HCT116 (cell line): ENCODE measurements around the gene NCF2. TPM values are rescaled to one million over a fixed set of nuclear protein-coding genes. Genes with fewer than 3 reads are reported as not detected.

ENCODE experiments used
- ATAC-seq: fragments of 200-7000 bp; cut with Tn5 transposase; 2 replicates; pipeline ENCODE4 v1.9.1; 2020; ENCODE audit warnings: mild to moderate bottlenecking, moderate library complexity
- BruUV-seq: library from RNA; stranded (reverse); fragments of 400-500 nt; replicated peaks from 2 replicates; lab custom pipeline; 2021; lab: Mats Ljungman, UMichigan
- CTCF ChIA-PET: fragments of 300-600 bp; sonication (Branson Sonifier 250); formaldehyde crosslinking; loops from one replicate; lab custom pipeline; 2021; ENCODE audit warnings: antibody characterized with exemption; lab: Charles Lee
- POLR2A ChIA-PET: fragments of 300-600, 350-600 bp; sonication (Branson Sonifier 250); formaldehyde crosslinking; loops from one replicate; lab custom pipeline; 2021; ENCODE audit warnings: antibody characterized with exemption; lab: Charles Lee
- RAD21 ChIA-PET, 2 experiments: fragments of 300-600 bp; sonication (Branson Sonifier 250); formaldehyde crosslinking; loops; one replicate each; lab custom pipeline; 2023; ENCODE audit warnings: low total read pairs in 2 of 2; ENCODE audit not compliant: uncharacterized antibody in 2 of 2, unreplicated experiment in 2 of 2, low non-redundant PET in 1 of 2; lab: Charles Lee
- DNase-seq: peaks from one replicate; pipeline ENCODE4 v3.0.0-alpha.2; 2010; ENCODE audit warnings: low read depth, low spot score
- H2AFZ ChIP-seq: fragments of 200-600 bp; shearing (Covaris generic), sonication (generic); 2 replicates; pipeline ENCODE4 v1.6.1; 2017; ENCODE audit warnings: low read depth, mixed run types, mixed read lengths, antibody characterized with exemption, low read length; ENCODE audit not compliant: poor library complexity, severe bottlenecking
- H3K27ac ChIP-seq: 2 replicates; pipeline ENCODE4 v1.5.1; 2012; ENCODE audit warnings: low read depth, low read length
- H3K27me3 ChIP-seq: fragments of 200-600 bp; sonication (generic); 2 replicates; pipeline ENCODE4 v1.6.1; 2016; ENCODE audit warnings: mixed run types, low read length, mixed read lengths; ENCODE audit not compliant: insufficient read depth
- H3K36me3 ChIP-seq, 2 experiments: fragments of 200-500 bp in 1 of 2; fragments of 200-600 bp in 1 of 2; sonication (Bioruptor generic) in 1 of 2; sonication (generic) in 1 of 2; 2 replicates each; pipeline versions ENCODE4 v1.5.1 to v1.6.1; 2014 to 2016; ENCODE audit warnings: low read length in 2 of 2, inconsistent platforms in 1 of 2, mixed read lengths in 1 of 2, mixed run types in 1 of 2; ENCODE audit not compliant: insufficient read depth in 2 of 2, control insufficient read depth in 1 of 2
- H3K4me1 ChIP-seq, 2 experiments: fragments of 200-600 bp in 1 of 2; sonication (generic) in 1 of 2; 2 replicates each; pipeline versions ENCODE4 v1.5.1 to v1.6.1; 2012 to 2017; ENCODE audit warnings: low read length in 2 of 2, inconsistent platforms in 1 of 2, mild to moderate bottlenecking in 1 of 2, mixed read lengths in 1 of 2, mixed run types in 1 of 2, moderate library complexity in 1 of 2; ENCODE audit not compliant: insufficient read depth in 2 of 2, control insufficient read depth in 1 of 2
- H3K4me2 ChIP-seq: fragments of 200-600 bp; sonication (generic); 2 replicates; pipeline ENCODE4 v1.6.1; 2017; ENCODE audit warnings: mixed run types, low read length, mixed read lengths
- H3K4me3 ChIP-seq, 2 experiments: fragments of 200-600 bp in 1 of 2; sonication (generic) in 1 of 2; replicated peaks in 1 of 2; 2 replicates each; pipeline ENCODE4 v1.5.1; 2011 to 2016; ENCODE audit warnings: low read length in 2 of 2, control low read depth in 1 of 2, low read depth in 1 of 2, mild to moderate bottlenecking in 1 of 2, mixed read lengths in 1 of 2, mixed run types in 1 of 2
- H3K79me2 ChIP-seq: fragments of 200-600 bp; sonication (generic); 2 replicates; pipeline ENCODE4 v1.6.1; 2017; ENCODE audit warnings: mild to moderate bottlenecking, mixed run types, low read length, moderate library complexity, mixed read lengths; ENCODE audit not compliant: insufficient read depth
- H3K9ac ChIP-seq: fragments of 200-600 bp; sonication (generic); 2 replicates; pipeline ENCODE4 v1.6.1; 2016; ENCODE audit warnings: low read length, mixed read lengths
- H3K9me2 ChIP-seq: fragments of 200-600 bp; sonication (generic), shearing (Covaris generic); 2 replicates; pipeline ENCODE4 v1.6.1; 2017; ENCODE audit warnings: mixed run types, mild to moderate bottlenecking, moderate library complexity; ENCODE audit not compliant: insufficient read depth
- H3K9me3 ChIP-seq, 2 experiments: fragments of 200-500 bp in 1 of 2; fragments of 200-600 bp in 1 of 2; sonication (Bioruptor generic) in 1 of 2; sonication (generic) in 1 of 2; 2 replicates each; pipeline ENCODE4 v1.6.1; 2014 to 2017; ENCODE audit warnings: low read length in 2 of 2, mixed read lengths in 2 of 2, inconsistent platforms in 1 of 2, low read depth in 1 of 2, mild to moderate bottlenecking in 1 of 2, mixed run types in 1 of 2, moderate library complexity in 1 of 2; ENCODE audit not compliant: control insufficient read depth in 1 of 2, insufficient read depth in 1 of 2
- H4K20me1 ChIP-seq: fragments of 200-600 bp; sonication (generic), shearing (Covaris generic); 2 replicates; pipeline ENCODE4 v1.6.1; 2017; ENCODE audit warnings: mixed run types, mild to moderate bottlenecking, moderate library complexity; ENCODE audit not compliant: insufficient read depth
- CEBPB ChIP-seq: IDR thresholded peaks from 2 replicates; pipeline ENCODE4 v1.6.1; 2012; ENCODE audit warnings: low read depth
- EGR1 ChIP-seq: IDR thresholded peaks from 2 replicates; pipeline ENCODE4 v1.6.1; 2012; ENCODE audit warnings: low read depth
- JUND ChIP-seq: IDR thresholded peaks from 2 replicates; pipeline ENCODE4 v1.6.1; 2012
- intact Hi-C: fragments of 100-400 bp; cut with micrococcal nuclease; formaldehyde crosslinking; loops from 2 replicates; pipeline ENCODE4 v1.10.0; 2022
- total RNA-seq: library from RNA; stranded (reverse); gene quantifications from one replicate; pipeline ENCODE4 v1.2.1, GENCODE V29; 2021; ENCODE audit not compliant: unreplicated experiment
- TF ChIP-seq, protein P1 (sequence below), 3 experiments: fragments of 200-600 bp in 1 of 3; sonication (generic) in 1 of 3; IDR thresholded peaks in 2 of 3; conservative IDR thresholded peaks in 1 of 3; 2 replicates each; pipeline ENCODE4 v1.5.1; 2012 to 2017; ENCODE audit warnings: low read depth in 2 of 3, low read length in 2 of 3, antibody characterized with exemption in 1 of 3, borderline replicate concordance in 1 of 3, control low read depth in 1 of 3, mild to moderate bottlenecking in 1 of 3, mixed read lengths in 1 of 3, mixed run types in 1 of 3, moderate library complexity in 1 of 3; ENCODE audit not compliant: insufficient read depth in 1 of 3
- TF ChIP-seq, protein P2 (sequence below): IDR thresholded peaks from 2 replicates; pipeline ENCODE4 v1.6.1; 2011; ENCODE audit warnings: mild to moderate bottlenecking, low read length, moderate library complexity; ENCODE audit not compliant: insufficient replicate concordance; ENCODE audit errors: extremely low read depth

NCF2 gene
- total RNA-seq, 1 experiment from 2014 or later: 0.25 TPM

DNA sequence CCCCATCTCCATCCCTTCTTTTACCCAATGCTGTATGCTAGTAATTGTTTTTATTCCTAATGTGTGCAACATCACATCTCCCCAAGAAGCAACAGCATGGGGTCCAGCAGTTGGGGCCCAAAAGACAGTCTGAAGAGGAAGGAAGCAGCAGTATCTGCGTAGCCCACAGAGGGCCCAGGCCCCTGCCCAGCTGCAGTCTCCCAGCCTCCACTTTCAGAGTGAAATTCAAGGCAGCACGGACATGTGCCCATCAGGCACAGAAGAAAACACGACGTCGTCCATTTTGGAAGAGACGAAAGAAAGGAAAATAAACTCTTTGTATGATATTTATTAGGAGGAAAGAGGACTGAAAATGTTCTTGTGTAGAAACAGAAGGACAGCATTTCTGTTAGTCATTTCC is 37.4 kb downstream of the NCF2 start (continued):
- TF ChIP-seq, protein P1, sequence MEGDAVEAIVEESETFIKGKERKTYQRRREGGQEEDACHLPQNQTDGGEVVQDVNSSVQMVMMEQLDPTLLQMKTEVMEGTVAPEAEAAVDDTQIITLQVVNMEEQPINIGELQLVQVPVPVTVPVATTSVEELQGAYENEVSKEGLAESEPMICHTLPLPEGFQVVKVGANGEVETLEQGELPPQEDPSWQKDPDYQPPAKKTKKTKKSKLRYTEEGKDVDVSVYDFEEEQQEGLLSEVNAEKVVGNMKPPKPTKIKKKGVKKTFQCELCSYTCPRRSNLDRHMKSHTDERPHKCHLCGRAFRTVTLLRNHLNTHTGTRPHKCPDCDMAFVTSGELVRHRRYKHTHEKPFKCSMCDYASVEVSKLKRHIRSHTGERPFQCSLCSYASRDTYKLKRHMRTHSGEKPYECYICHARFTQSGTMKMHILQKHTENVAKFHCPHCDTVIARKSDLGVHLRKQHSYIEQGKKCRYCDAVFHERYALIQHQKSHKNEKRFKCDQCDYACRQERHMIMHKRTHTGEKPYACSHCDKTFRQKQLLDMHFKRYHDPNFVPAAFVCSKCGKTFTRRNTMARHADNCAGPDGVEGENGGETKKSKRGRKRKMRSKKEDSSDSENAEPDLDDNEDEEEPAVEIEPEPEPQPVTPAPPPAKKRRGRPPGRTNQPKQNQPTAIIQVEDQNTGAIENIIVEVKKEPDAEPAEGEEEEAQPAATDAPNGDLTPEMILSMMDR (IDR thresholded peaks at IDR 0.05 in 2 of 3, conservative IDR thresholded peaks at IDR 0.05 in 1 of 3; ENCODE audit: borderline replicate concordance in 1 of 3, insufficient read depth in 1 of 3, low read depth in 2 of 3, low read length in 2 of 3): no peak
- TF ChIP-seq CEBPB: no peak
- no peak for TF ChIP-seq EGR1
- TF ChIP-seq, protein P2, sequence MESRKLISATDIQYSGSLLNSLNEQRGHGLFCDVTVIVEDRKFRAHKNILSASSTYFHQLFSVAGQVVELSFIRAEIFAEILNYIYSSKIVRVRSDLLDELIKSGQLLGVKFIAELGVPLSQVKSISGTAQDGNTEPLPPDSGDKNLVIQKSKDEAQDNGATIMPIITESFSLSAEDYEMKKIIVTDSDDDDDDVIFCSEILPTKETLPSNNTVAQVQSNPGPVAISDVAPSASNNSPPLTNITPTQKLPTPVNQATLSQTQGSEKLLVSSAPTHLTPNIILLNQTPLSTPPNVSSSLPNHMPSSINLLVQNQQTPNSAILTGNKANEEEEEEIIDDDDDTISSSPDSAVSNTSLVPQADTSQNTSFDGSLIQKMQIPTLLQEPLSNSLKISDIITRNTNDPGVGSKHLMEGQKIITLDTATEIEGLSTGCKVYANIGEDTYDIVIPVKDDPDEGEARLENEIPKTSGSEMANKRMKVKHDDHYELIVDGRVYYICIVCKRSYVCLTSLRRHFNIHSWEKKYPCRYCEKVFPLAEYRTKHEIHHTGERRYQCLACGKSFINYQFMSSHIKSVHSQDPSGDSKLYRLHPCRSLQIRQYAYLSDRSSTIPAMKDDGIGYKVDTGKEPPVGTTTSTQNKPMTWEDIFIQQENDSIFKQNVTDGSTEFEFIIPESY: no peak

DNA sequence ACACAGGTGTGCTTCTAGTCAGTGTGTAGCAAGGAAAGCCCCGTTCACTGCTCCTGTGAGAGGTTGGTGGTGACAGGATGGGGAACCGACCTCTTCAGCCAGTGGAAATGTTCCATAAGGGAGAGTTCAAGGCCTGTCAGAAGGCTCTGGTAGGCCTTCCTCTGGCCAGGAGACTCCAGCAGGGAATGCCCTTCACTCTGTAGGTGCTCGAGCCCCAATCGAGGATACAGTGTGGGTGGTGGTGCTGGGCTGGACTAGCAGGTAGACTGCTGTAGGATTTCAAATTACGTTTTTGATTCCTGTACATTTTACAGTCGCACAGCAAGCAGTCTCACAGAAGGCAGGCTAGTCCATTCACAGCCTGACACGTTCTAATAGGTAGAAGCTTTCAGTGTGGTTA is 37.8 kb downstream of the NCF2 start:
- DNase-seq: no peak
- Histone ChIP-seq H3K4me2 (no peak overlapping the region), H3K9ac (no peak overlapping the region), H3K4me1 (no peaks in the 10 kb centered on the region), H3K27ac (no peak overlapping the region), H3K36me3 (peaks cover 18 to 24% of the 10 kb centered on the region in 2 experiments), H3K9me2 (no peaks in the 10 kb centered on the region), H3K4me3 (no peak overlapping the region), H4K20me1 (no peaks in the 10 kb centered on the region), H3K9me3 (no peaks in the 10 kb centered on the region), H2AFZ (no peak overlapping the region), H3K79me2 (no peaks in the 10 kb centered on the region), H3K27me3 (no peaks in the 10 kb centered on the region)
- no peak for ATAC-seq
- TSS peak; percentile 8 for BruUV-seq
- intact Hi-C loops: no loop called here
- ChIA-PET RAD21 (no interaction called here), CTCF (no interaction called here), POLR2A (no interaction called here)
- no peak for TF ChIP-seq JUND
